HG02885 (cell line): ENCODE measurements around the gene PROKR1.
"Not testable (repeated sequence)": the region's sequence is repeated elsewhere in the genome, so short reads cannot be mapped to it uniquely, and the experiment has no call there.

Experiments
- ATAC-seq: cut with Tn5 transposase; IDR thresholded peaks from one replicate; pipeline ENCODE4 v1.9.1; 2021; ENCODE audit warnings: mild to moderate bottlenecking; ENCODE audit not compliant: unreplicated experiment, poor library complexity

The PROKR1 gene

DNA sequence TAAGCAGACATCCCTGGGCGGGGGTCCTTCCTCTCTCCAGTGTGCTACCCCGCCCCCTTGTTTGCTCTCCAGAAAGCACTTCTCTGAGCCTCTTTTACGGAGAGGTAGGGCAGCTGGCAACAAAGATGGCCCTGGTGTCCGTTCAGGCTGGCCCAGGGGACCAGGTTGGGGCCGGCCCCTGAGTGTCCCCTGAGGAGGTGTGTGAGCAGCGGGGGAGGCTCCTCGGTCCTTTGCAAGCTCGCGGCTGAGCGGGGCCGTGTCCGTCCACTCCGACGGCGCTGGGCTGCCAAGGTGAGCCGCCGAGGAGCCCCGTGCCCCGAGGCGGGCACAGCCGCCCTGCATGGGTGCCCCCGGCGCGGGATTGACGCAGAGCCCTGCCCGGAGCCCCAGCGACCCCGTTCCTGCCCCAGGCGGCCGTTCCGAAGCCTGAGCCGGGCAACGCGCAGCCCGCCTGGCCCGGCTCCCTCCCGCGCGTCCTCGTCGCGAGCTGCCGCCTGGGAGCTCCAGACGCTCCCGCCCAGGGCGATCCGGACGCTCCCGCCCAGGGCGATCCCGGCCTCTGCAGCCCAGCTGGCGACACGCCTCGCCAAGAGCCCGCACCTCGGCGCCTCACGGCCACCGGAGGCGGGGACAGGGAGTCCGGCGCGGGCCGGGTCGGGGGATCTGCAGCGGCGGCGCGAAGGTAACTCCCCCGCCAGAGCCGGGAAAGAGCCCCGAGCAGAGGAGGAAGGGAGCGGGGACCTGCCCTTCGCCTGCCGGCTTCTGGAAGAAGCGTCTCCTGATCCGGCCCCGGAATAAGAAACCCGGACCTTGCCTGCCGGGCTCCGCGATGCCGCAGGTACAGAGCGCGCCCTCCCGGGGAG, at the start of gene PROKR1:
Gene PROKR1, plus strand, starts transcription at position 569 of the 863 bp plus-strand sequence. CDS start 2,243 bp downstream, outside the sequence.
- no peak for ATAC-seq

DNA sequence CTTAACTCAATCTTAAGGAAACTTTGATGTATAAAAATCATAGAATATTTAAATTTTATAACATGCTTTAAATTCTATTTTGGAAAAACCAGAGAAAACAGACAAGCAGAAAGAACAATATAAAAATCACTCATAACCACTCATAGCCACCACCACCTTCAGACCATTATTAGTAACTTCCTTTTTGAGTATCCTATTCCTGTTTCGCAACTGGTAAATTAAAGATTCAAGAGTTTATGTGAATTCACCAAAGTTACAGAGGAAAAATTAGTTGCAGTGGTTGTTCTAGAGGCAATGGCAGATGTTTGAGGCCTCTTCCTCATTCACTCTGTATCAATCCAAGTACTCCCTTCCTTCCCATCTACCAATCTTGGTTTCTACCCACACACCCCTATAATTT, 49.3 kb upstream of the PROKR1 start:
- no peak for ATAC-seq

DNA sequence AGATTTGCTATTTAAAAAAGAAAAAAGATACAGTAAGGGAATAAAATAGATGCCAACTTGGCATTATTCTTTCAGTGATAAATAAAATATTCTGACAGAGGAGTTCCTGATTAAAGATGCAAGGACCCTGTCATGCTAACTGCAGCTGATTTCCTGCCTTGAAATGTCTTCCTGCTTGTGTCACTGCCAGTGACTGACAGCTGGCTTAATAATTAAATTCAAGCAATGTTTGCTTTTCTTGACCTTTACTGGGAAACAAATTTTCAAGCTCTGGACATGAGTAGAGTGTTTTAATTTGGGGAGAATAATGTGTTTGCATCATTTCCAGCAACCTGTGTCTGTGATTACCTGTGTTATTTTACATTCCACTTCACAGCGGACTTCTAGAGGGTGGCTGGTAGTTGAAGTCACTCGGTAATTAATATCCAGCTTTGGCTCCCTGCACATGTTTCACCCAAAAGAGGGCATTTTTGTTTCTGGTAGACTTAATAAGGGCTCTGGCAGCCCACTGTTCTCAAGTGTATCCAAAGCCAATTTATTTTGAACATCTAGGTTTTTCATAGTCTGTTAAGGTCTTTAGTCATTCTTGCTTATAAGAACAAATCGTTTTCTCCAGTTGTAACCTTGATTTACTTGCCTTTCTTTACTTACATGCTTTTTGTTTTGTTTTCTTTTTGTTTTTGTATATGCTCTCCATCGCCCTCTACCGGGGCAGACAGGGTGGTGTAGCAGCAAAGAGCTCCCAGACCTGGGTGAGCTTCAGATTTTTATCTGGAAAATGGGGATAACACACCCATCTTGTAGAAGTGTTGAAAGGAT, 48.5 kb upstream of the PROKR1 start:
- peak; percentile 59 for ATAC-seq

DNA sequence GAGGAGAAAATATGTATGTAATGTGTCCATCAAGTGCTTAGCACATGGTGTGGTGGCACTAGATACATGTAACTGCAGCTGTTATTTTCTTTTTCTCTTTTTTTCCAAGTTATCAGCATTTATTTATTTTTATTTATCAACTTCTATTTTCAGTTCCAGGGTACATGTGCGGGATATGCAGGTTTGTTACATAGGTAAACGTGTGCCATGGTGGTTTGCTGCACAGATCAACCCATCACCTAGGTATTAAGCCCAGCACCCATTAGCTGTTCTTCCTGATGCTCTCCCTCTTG, 47.9 kb upstream of the PROKR1 start:
- not testable (repeated sequence) for ATAC-seq

DNA sequence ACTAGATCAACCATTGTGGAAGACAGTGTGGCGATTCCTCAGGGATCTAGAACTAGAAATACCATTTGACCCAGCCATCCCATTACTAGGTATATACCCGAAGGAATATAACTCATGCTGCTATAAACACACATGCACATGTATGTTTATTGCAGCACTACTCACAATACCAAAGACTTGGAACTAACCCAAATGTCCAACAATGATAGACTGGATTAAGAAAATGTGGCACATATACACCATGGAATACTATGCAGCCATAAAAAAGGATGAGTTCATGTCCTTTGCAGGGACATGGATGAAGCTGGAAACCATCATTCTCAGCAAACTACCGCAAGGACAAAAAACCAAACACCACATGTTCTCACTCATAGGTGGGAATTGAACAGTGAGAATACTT, 42.9 kb upstream of the PROKR1 start:
- ATAC-seq = not testable (repeated sequence)

DNA sequence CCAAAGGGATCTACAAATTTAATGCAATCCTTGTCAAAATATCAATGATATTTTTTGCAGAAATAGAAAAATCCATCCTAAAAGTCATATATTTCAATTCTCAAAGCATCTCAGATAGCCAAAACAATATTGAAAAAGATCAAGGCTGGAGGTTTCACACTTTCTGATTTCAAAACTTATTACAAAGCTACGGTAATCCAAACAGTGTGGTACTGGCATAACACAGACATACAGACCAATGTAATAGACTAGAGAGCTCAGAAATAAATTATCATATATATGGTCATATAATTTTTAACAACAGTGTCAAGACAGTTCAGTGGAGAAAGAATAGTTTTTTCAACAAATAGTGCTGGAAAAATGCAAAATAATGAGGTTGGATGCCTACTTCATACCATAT, 40.3 kb upstream of the PROKR1 start:
- ATAC-seq = no peak

DNA sequence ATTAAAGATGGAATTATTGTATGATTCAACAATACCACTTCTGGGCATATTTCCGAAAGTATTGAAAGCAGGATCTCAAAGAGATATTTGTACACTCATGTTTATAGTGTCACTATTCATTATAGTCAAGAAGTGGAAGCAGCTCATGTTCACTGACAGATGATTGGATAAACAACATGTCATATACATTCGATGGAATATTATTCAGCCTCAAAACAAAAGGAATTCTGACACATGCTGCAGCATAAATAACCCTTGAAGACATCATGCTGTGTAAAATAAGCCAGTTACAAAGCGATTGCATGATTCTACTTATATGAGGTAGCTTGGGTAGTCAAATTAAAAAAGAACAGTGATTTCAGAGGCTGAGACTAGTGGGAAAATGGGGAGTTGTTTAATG, 39.3 kb upstream of the PROKR1 start:
- no peak for ATAC-seq

DNA sequence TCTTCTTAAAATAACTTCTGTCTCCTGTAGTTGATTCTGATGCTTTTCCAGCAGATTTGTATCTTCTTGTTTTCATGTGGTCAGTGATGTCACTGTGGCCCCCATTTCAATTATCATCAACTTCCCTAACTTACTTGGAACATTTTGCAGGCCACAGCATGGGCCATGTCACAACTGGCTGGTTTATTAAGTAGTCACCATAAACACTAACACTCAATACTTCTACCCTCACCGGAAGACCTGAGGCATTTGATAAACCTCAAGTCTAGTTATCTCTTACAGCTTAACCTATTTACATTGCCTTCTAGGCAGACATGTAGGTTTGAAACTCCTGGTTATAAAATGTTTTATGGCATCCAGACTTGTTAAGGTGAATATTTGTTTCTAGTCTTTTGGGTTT, 37.4 kb upstream of the PROKR1 start:
- no peak for ATAC-seq

DNA sequence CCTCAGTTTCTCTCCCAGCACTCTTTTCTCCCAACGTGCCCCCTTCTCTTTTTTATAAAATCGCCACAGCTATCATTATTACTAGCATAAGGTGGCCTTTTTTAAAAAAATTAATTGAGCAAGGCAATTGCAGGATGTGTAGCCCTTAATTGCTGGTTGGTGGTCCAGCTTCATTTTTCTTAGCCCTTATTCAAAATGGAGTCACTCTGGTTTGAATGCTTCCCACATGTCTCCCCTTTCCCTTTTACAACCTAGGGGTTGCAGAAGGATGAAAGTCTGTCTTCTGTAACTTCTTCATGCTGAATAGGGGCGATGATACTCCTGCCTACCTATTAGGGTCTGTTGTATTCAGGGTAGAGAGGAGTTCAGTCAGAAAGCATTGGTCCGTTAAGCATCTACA, 36.6 kb upstream of the PROKR1 start:
- ATAC-seq = no peak

DNA sequence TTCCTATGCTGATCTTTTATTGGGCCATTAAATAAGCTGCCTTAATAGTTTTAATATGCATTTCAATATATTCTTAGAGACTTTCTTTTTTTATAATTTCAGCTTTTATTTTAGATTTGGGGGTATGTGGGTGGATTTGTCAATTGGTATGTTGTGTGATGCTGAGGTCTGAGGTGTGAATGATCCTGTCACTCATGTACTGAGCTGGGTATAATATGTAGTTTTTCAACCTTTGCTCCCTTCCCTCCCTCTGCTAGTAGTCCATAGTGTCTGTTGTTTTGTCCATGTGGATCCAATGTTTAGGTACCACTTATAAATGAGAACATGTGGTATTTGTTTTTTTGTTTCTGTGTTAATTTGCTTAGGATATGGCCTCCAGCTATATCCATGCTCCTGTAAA, 35.5 kb upstream of the PROKR1 start:
- ATAC-seq = no peak

DNA sequence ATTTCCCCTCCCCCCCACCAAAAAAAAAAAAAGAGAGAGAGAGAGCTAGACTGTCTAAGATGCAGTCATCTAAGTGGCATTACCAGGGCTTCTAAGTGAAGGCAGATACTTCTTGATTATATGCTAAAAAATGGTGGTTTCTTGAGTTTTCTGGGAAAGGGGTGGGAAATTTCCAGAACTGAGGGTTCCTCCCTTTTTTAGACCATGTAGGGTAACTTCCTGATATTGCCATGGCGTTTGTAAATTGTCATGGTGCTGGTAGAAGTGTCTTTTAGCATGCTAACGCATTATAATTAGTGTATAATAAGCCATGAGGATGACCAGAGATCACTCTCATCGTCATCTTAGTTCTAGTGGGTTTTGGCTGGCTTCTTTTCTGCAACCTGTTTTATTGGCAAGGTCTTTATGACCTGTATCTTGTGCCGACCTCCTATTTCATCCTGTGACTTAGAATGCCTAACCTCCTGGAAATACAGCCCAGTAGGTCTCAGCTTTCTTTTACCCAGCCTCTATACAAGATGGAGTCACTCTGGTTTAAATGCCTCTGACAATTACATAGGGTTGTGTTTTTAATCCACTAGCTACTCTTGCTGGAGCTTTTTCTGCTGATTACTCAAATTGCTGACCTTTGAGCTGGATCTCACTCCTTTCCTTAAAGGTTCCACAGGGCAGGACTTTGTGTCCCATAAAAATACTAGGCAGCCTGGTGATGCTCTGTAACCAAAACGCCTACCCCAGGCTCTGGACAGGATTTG, 30.4 kb upstream of the PROKR1 start:
- no peak for ATAC-seq

DNA sequence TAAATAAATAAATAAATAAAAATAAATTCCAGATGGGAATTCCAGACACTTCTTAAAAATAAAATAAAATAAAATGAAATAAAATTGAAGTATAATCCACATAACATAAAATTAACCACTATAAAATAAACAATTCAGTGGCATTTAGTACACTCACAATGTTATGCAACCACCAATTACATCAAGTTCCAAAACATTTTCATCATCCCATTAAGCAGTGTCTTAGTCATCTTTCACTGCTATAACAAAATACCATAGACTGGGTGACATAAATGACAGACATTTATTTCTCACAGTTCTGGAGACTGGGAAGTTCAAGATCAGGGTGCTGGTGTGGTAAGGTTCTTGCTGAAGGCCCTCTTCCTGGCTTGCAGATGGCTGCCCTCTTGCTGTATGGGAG, 22.6 kb upstream of the PROKR1 start:
- ATAC-seq = no peak

DNA sequence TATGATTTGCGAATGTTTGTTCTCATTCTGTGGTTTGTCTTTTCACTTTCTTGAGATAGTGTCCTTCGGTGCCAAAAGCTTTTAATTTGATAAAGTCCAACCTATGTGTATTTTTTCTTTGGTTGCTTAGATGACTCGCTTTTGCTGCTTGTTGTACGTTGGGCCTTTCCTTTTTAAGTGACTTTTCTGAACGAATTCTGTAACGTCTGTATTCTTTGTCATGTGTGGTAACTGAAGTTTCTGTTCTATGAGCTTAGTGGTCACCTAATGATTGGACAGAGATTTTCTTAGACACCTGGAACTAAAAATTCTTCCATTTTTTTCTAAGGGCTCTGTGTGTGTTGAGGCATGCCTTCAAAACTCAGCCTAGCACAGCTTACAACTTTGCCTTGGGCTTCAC, 19.6 kb upstream of the PROKR1 start:
- ATAC-seq = no peak

DNA sequence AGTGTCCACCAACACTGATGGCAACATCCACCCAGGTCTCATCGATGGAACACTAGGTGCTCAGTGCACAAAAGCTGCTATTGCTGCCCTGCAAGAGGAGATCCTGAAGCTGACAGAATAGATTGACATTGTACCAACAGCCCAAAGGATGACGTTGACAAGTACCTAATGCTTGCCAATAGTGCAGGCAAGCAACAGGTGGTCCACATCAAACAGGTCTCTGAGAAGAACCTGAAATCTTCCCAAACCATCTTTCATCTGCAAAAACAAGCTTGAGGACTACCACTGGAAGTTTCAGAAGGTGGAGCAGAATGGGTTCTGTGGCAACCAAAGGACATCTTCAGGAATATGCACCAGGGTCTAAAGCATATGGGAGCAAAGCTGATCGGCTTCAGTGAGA, 15.8 kb upstream of the PROKR1 start:
- no peak for ATAC-seq

DNA sequence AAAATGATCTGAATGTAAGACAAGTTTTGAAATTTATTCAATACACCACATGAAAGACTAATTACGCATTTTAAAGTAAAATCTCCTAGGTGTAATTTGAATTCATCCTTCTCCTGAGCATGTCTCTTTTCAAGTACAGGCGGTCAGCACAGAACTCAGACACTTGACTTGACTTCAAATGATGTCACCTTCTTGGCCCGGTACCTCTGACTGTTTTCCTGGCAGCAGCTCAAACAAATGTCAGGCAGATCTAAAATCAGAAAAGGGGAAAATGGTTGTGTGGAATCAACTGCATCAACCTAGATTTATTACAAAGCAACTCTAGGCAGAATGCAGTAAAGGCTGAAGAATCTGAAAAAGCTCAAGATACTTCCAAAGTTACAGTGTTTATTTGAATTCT, 11.4 kb upstream of the PROKR1 start:
- ATAC-seq = no peak

DNA sequence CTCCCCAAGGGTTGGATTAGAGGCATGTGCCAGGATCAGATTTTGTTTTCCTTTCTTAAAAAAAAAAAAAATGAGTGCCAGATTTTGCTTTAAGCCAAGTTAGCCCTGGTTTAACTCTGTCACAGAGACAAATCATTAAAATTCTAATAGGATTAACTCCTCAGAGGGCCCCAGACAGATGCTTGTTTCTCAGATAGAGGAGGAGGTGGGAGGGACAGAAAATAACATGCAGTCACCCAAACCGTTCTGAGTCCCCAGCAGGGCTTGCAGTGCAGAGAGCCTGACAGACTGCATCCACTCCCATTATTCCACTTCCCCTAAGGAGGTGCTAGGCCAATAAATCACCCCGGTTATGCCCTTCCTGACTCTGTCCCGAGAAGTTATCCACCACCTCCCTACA, 6.3 kb upstream of the PROKR1 start:
- ATAC-seq = no peak

DNA sequence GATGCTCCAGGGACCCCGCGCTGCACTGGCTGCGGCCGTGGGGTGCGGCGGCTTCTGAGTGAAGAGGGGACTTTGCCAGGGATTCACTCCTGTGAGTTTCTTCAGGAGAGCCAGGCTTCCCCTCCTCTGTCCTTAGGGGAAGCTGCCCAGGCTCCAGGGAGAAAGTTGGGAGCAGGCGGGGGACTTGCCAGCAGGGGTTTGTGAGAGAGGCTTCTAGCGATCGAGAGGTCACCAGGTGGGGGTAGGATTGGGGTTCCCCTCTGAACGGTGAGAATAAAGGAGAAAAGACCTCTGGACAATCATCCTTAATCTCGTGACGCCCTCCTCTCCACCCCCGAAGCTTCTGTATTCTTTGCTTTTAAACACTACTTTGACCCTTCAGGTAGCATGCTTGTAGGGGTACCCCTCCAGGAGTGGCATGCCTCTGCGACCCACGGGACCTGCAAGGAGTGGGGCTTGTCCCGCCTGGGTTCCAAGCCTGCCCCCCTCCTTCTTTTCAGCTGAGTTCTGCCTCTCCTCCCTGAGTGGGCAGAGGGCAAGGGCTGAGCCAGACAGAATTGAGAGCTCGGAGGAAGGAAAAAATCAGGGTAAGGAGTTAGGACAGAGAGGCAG, 601 bp downstream of the PROKR1 start:
- no peak for ATAC-seq

DNA sequence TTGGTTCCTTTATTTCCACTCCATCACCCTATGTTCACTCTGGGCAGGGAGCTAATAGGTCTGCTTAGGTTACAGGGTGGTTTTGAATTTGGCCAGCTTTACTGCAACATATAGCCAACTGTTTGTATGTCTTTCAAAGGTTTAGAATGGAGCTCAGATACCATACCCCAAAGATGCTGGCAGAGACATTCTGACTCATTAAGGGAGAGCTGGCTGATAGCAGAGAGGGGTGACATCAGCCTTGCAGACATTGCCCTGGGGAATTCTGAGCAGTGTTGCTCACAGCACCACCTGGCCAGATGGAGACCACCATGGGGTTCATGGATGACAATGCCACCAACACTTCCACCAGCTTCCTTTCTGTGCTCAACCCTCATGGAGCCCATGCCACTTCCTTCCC, 2.1 kb downstream of the PROKR1 start:
- no peak for ATAC-seq

DNA sequence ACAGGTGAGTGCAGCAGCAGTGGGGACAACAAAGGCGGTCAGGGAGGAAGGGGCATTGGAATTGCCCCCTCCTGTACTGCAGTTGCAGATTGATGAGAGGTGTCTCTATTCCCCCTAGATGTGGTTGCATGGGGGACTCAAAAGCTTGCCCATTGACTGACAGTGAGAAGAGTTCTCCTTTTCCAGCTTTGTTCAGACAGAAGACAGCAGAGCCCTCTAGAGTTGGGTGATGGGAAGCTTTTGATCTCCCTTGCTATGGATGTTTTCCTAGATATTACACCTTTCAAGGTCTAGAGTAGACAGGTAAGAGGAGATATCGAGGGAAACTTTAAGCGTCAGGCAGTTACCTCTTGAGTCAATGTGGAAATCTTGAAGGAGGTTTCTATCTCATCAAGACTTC, 2.9 kb downstream of the PROKR1 start:
- ATAC-seq = no peak

DNA sequence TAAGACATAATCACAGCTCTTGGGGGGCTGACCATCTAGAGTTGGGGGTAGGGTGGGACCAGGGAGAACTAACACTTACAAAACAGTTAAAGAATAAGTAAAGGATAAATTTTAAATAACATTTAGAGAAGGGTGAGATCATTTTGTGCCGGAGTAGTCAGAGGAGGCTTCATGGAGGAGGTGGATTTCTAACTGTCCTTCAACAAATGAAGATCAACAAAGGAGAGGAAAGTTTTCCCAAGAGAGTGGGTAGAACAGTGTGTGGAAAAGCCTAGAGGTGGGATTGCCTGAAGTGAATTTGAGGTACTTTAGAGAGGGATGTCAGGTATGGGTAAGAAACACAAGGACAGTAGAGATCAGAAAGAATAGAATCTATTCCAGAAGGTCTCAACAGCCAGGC, 7.3 kb downstream of the PROKR1 start:
- ATAC-seq = no peak

DNA sequence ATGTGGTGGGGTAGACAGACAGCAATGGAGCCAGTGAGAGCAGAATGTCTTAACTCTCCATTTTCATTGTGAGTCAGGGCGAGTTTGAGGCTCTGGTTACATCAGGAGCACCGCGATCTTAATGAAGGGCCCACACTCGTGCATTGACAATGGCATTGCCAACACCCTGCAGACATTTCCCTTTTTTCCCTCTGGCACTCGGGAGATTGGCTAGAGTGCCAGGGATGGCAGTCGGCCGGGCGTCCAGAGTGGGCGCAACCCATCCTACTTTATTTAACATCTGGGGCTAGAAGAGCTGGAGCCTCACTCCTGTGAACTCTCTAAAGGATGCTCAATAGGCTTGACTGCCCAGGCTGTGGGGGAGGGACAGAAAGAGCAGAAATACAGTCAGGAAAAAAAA, 9.7 kb downstream of the PROKR1 start:
- no peak for ATAC-seq
